Smooth muscle cell (in vitro differentiated cells): ENCODE results near the gene PID1. TPM values are rescaled to one million over a fixed set of nuclear protein-coding genes. Genes with fewer than 3 reads are reported as not detected.

Experiments used
- DNase-seq: peaks from one replicate; lab custom pipeline; 2025; ENCODE audit not compliant: unreplicated experiment; lab: John Stamatoyannopoulos, UW
- H2AFZ ChIP-seq: fragments of 200-600 bp; sonication (generic); 2 replicates; pipeline ENCODE4 v1.6.0; 2016; ENCODE audit warnings: antibody characterized with exemption, low read depth, mild to moderate bottlenecking
- H3F3A ChIP-seq: fragments of 200-600 bp; sonication (generic); 2 replicates; pipeline ENCODE4 v1.6.0; 2017; ENCODE audit warnings: antibody characterized with exemption, low read depth
- H3K27ac ChIP-seq: fragments of 200-600 bp; sonication (generic); 2 replicates; pipeline ENCODE4 v1.5.1; 2016; ENCODE audit warnings: low read depth, mild to moderate bottlenecking
- H3K27me3 ChIP-seq: fragments of 200-600 bp; sonication (generic); 2 replicates; pipeline ENCODE4 v1.6.1; 2016; ENCODE audit warnings: low read depth, mild to moderate bottlenecking
- H3K36me3 ChIP-seq: fragments of 200-600 bp; sonication (generic); 2 replicates; pipeline ENCODE4 v1.5.1; 2016; ENCODE audit warnings: low read depth
- H3K4me1 ChIP-seq: fragments of 200-600 bp; sonication (generic); 2 replicates; pipeline ENCODE4 v1.5.1; 2016; ENCODE audit warnings: low read depth
- H3K4me2 ChIP-seq: fragments of 200-600 bp; sonication (generic); 2 replicates; pipeline ENCODE4 v1.6.0; 2016; ENCODE audit warnings: mild to moderate bottlenecking
- H3K4me3 ChIP-seq: fragments of 200-600 bp; sonication (generic); 2 replicates; pipeline ENCODE4 v1.5.1; 2016; ENCODE audit warnings: mild to moderate bottlenecking
- H3K79me2 ChIP-seq: fragments of 200-600 bp; sonication (generic); 2 replicates; pipeline ENCODE4 v1.6.0; 2016; ENCODE audit warnings: low read depth, mild to moderate bottlenecking
- H3K9ac ChIP-seq: fragments of 200-600 bp; sonication (generic); 2 replicates; pipeline ENCODE4 v1.6.0; 2016; ENCODE audit warnings: low read depth
- H3K9me3 ChIP-seq: fragments of 200-600 bp; sonication (generic); replicated peaks from 2 replicates; pipeline ENCODE4 v1.5.1; 2016; ENCODE audit warnings: low read depth
- H4K20me1 ChIP-seq: fragments of 200-600 bp; sonication (generic); 2 replicates; pipeline ENCODE4 v1.6.0; 2016; ENCODE audit warnings: low read depth
- CTCF ChIP-seq: fragments of 200-600 bp; sonication (generic); IDR thresholded peaks from 2 replicates; pipeline ENCODE4 v1.5.1; 2017; ENCODE audit warnings: borderline replicate concordance, mild to moderate bottlenecking, antibody characterized with exemption; ENCODE audit not compliant: insufficient read depth, poor library complexity, severe bottlenecking
- WGBS: methylation state at CpG from one replicate; pipeline ENCODE4 v1.1.7; 2016; ENCODE audit warnings: low lambda C conversion rate; 5-methylcytosine and 5-hydroxymethylcytosine counted together
- polyA plus RNA-seq: library from polyadenylated mRNA; unstranded; fragments of >200 nt; fragmentation: Nextera tagmentation; extraction: Ambion mirVana; gene quantifications from 2 replicates; pipeline ENCODE4 v1.2.1, GENCODE V29; 2016
- total RNA-seq: library from RNA; depleted of rRNA; stranded (reverse); fragments of >200 nt; gene quantifications from 2 replicates; pipeline ENCODE4 v1.2.3, GENCODE V29; 2014

PID1 gene
- total and polyA plus RNA-seq, 2 experiments from 2014 or later = 18.1 to 45.3 TPM

GRCh38 chr2:229009816-229010215 lies 261.3 kb downstream of the PID1 start:
- no peaks in the 10 kb centered on the region for H3F3A ChIP-seq
- TF ChIP-seq CTCF = no peak
- H3K4me3 ChIP-seq = no peak overlapping the region
- H3K9me3 ChIP-seq = no peaks in the 10 kb centered on the region
- no peak overlapping the region for H3K4me2 ChIP-seq
- no peaks in the 10 kb centered on the region for H3K79me2 ChIP-seq
- no peaks in the 10 kb centered on the region for H3K27me3 ChIP-seq
- no peak overlapping the region for H3K27ac ChIP-seq
- H3K9ac ChIP-seq = no peak overlapping the region
- H3K36me3 ChIP-seq = no peaks in the 10 kb centered on the region
- H2AFZ ChIP-seq = no peak overlapping the region
- WGBS = 91% methylated on average over 1 of the region's 1 CpG
- DNase-seq = no peak
- H4K20me1 ChIP-seq = no peaks in the 10 kb centered on the region
- no peaks in the 10 kb centered on the region for H3K4me1 ChIP-seq

- WGBS = 61% methylated on average over 2 of the region's 2 CpGs
- H3K9ac ChIP-seq = no peak overlapping the region
- no peak for TF ChIP-seq CTCF
Measured at GRCh38 chr2:229003256-229003655, 267.8 kb downstream of the PID1 start.

GRCh38 chr2:229001196-229001595 lies 269.9 kb downstream of the PID1 start:
- WGBS = 57% methylated on average over 1 of the region's 1 CpG
- no peak for TF ChIP-seq CTCF
- no peak overlapping the region for H3K4me3 ChIP-seq
- H3K4me2 ChIP-seq = no peak overlapping the region
- H3K9ac ChIP-seq = no peak overlapping the region
- no peaks in the 10 kb centered on the region for H3K9me3 ChIP-seq
- H3K27me3 ChIP-seq = no peaks in the 10 kb centered on the region
- H3K27ac ChIP-seq = no peak overlapping the region
- DNase-seq = no peak
- no peak overlapping the region for H2AFZ ChIP-seq
- no peaks in the 10 kb centered on the region for H3K79me2 ChIP-seq
- H3K4me1 ChIP-seq = no peaks in the 10 kb centered on the region
- no peaks in the 10 kb centered on the region for H3F3A ChIP-seq
- H3K36me3 ChIP-seq = no peaks in the 10 kb centered on the region
- no peaks in the 10 kb centered on the region for H4K20me1 ChIP-seq

More at GRCh38 chr2:229003256-229003655, 267.8 kb downstream of the PID1 start:
- no peak overlapping the region for H2AFZ ChIP-seq
- no peaks in the 10 kb centered on the region for H4K20me1 ChIP-seq
- H3K4me2 ChIP-seq = no peak overlapping the region
- H3K4me3 ChIP-seq = no peak overlapping the region
- H3K27ac ChIP-seq = no peak overlapping the region
- no peaks in the 10 kb centered on the region for H3K79me2 ChIP-seq
- H3K27me3 ChIP-seq = no peaks in the 10 kb centered on the region
- no peaks in the 10 kb centered on the region for H3K4me1 ChIP-seq
- DNase-seq = no peak
- no peaks in the 10 kb centered on the region for H3F3A ChIP-seq
- H3K9me3 ChIP-seq = no peaks in the 10 kb centered on the region
- no peaks in the 10 kb centered on the region for H3K36me3 ChIP-seq

GRCh38 chr2:228999326-228999725 lies 271.8 kb downstream of the PID1 start:
- no peak for DNase-seq
- Histone ChIP-seq H3K4me1 (no peaks in the 10 kb centered on the region), H3F3A (no peaks in the 10 kb centered on the region), H3K4me3 (no peak overlapping the region), H3K27ac (no peak overlapping the region), H3K79me2 (no peaks in the 10 kb centered on the region), H3K27me3 (no peaks in the 10 kb centered on the region), H3K9me3 (no peaks in the 10 kb centered on the region), H3K9ac (no peak overlapping the region), H2AFZ (no peak overlapping the region), H3K36me3 (no peaks in the 10 kb centered on the region), H3K4me2 (no peak overlapping the region), H4K20me1 (no peaks in the 10 kb centered on the region)
- TF ChIP-seq CTCF = no peak
- 82% methylated on average over 1 of the region's 1 CpG for WGBS
